ENCODE results near the gene KANK2. TPM values are rescaled to one million over a fixed set of nuclear protein-coding genes. Genes with fewer than 3 reads are reported as not detected.

KANK2 gene
- total and polyA plus RNA-seq, 10 of the 15 experiments (the other 5 are each of a cell fraction or from before 2014, with no cell fraction given) = 4.9 to 33.0 (median 21.0) TPM

DNA sequence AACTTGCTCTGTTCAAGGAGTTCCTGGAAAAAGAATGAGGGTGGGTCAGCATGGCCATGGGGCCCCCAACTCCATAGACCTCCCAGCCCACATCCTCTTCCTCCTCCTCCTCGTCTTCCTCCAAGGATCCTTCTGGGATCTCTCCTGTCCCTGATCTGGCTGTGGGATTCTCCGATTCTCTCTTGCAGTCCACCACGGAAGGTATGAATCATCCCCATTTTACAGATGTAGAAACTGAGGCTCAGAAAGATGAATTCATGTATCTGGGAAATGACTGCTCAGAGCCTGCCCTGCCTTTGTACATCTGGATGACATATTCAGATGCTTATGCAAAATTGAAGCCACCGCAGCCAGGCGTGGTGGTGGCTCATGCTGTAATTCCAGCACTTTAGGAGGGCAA is 2.2 kb upstream of the KANK2 start:
- CTCF ChIA-PET = interaction anchor here (0.6 kb wide), 1 partner anchor 85 kb away, joined by 3 read pairs; no protein-coding TSS in a partner anchor
- SMC1A ChIA-PET (ENCODE audit: uncharacterized antibody, unreplicated experiment) = no interaction called here
- Histone ChIP-seq H2AFZ (ENCODE audit: control insufficient read depth, low read depth, low read length) (no peak overlapping the region), H3K9me3 (replicated peaks; ENCODE audit: control insufficient read depth, insufficient read depth, low read length) (no peaks in the 10 kb centered on the region), H3K27me3 (replicated peaks in 1 of 2; ENCODE audit: control insufficient read depth in 2 of 2, insufficient read depth in 2 of 2, low read length in 1 of 2) (no peaks in the 10 kb centered on the region), H3K79me2 (ENCODE audit: control insufficient read depth, insufficient read depth, low read length) (peaks cover 3% of the 10 kb centered on the region), H3K27ac (ENCODE audit: control insufficient read depth, insufficient read depth) (no peak overlapping the region), H3K4me3 (no peak overlapping the region), H3K4me2 (ENCODE audit: control insufficient read depth, insufficient read depth) (no peak overlapping the region), H3K36me3 (ENCODE audit: control insufficient read depth in 2 of 2, insufficient read depth in 2 of 2, low read length in 1 of 2) (no peaks in the 10 kb centered on the region), H3K9ac (ENCODE audit: control insufficient read depth, insufficient read depth, low read length) (no peak overlapping the region), H4K20me1 (ENCODE audit: control insufficient read depth, insufficient read depth) (no peaks in the 10 kb centered on the region), H3K4me1 (ENCODE audit: control insufficient read depth, insufficient read depth, low read length) (peaks cover 11% of the 10 kb centered on the region)
- FAIRE-seq (no peak), ATAC-seq (no peak), DNase-seq (ENCODE audit: low read depth, low spot score) (no peak)
- RAD21 ChIA-PET (ENCODE audit: unreplicated experiment) = no interaction called here
- intact Hi-C loops (cut with micrococcal nuclease; ENCODE audit: unreplicated experiment) (no loop called here), in situ Hi-C loops (cut with MboI) (no loop called here)
- POLR2A ChIA-PET = no interaction called here
- WGBS (ENCODE audit: insufficient coverage, insufficient replicate concordance, low lambda C conversion rate, missing lambda C conversion rate) = 67% methylated on average over 5 of the region's 5 CpGs
- no TSS peak for BruUV-seq (replicated peaks)
- TF ChIP-seq RAD51 (IDR thresholded peaks at IDR 0.05) = no peak
- TF ChIP-seq, protein P1, sequence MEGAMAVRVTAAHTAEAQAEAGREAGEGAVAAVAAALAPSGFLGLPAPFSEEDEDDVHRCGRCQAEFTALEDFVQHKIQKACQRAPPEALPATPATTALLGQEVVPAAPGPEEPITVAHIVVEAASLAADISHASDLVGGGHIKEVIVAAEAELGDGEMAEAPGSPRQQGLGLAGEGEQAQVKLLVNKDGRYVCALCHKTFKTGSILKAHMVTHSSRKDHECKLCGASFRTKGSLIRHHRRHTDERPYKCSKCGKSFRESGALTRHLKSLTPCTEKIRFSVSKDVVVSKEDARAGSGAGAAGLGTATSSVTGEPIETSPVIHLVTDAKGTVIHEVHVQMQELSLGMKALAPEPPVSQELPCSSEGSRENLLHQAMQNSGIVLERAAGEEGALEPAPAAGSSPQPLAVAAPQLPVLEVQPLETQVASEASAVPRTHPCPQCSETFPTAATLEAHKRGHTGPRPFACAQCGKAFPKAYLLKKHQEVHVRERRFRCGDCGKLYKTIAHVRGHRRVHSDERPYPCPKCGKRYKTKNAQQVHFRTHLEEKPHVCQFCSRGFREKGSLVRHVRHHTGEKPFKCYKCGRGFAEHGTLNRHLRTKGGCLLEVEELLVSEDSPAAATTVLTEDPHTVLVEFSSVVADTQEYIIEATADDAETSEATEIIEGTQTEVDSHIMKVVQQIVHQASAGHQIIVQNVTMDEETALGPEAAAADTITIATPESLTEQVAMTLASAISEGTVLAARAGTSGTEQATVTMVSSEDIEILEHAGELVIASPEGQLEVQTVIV (IDR thresholded peaks at IDR 0.05; ENCODE audit: borderline replicate concordance, partially characterized antibody) = no peak
- TF ChIP-seq MXI1 (IDR thresholded peaks at IDR 0.05; ENCODE audit: low read depth, low read length) = no peak
- no peak for TF ChIP-seq FOXK2 (IDR thresholded peaks at IDR 0.05)
- TF ChIP-seq, protein P2, sequence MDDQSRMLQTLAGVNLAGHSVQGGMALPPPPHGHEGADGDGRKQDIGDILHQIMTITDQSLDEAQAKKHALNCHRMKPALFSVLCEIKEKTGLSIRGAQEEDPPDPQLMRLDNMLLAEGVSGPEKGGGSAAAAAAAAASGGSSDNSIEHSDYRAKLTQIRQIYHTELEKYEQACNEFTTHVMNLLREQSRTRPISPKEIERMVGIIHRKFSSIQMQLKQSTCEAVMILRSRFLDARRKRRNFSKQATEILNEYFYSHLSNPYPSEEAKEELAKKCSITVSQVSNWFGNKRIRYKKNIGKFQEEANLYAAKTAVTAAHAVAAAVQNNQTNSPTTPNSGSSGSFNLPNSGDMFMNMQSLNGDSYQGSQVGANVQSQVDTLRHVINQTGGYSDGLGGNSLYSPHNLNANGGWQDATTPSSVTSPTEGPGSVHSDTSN (IDR thresholded peaks at IDR 0.05; ENCODE audit: insufficient replicate concordance, low read depth, low read length) = no peak
- no peak for TF ChIP-seq CHD1 (IDR thresholded peaks at IDR 0.05; ENCODE audit: low read depth, low read length)
- TF ChIP-seq TARDBP (IDR thresholded peaks at IDR 0.05; ENCODE audit: borderline replicate concordance) = no peak
- TF ChIP-seq ZNF207 (IDR thresholded peaks at IDR 0.05; ENCODE audit: borderline replicate concordance) = no peak
- TF ChIP-seq WRNIP1 (IDR thresholded peaks at IDR 0.05; ENCODE audit: borderline replicate concordance, low read depth, low read length) = no peak
- no peak for TF ChIP-seq POLR2A (IDR thresholded peaks at IDR 0.05; ENCODE audit: low read depth, low read length)
- TF ChIP-seq RELA (IDR thresholded peaks at IDR 0.05; ENCODE audit: borderline replicate concordance, partially characterized antibody) = no peak
- TF ChIP-seq, protein P3, sequence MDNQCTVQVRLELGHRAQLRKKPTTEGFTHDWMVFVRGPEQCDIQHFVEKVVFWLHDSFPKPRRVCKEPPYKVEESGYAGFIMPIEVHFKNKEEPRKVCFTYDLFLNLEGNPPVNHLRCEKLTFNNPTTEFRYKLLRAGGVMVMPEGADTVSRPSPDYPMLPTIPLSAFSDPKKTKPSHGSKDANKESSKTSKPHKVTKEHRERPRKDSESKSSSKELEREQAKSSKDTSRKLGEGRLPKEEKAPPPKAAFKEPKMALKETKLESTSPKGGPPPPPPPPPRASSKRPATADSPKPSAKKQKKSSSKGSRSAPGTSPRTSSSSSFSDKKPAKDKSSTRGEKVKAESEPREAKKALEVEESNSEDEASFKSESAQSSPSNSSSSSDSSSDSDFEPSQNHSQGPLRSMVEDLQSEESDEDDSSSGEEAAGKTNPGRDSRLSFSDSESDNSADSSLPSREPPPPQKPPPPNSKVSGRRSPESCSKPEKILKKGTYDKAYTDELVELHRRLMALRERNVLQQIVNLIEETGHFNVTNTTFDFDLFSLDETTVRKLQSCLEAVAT (IDR thresholded peaks at IDR 0.05) = no peak
- TF ChIP-seq, protein P4, sequence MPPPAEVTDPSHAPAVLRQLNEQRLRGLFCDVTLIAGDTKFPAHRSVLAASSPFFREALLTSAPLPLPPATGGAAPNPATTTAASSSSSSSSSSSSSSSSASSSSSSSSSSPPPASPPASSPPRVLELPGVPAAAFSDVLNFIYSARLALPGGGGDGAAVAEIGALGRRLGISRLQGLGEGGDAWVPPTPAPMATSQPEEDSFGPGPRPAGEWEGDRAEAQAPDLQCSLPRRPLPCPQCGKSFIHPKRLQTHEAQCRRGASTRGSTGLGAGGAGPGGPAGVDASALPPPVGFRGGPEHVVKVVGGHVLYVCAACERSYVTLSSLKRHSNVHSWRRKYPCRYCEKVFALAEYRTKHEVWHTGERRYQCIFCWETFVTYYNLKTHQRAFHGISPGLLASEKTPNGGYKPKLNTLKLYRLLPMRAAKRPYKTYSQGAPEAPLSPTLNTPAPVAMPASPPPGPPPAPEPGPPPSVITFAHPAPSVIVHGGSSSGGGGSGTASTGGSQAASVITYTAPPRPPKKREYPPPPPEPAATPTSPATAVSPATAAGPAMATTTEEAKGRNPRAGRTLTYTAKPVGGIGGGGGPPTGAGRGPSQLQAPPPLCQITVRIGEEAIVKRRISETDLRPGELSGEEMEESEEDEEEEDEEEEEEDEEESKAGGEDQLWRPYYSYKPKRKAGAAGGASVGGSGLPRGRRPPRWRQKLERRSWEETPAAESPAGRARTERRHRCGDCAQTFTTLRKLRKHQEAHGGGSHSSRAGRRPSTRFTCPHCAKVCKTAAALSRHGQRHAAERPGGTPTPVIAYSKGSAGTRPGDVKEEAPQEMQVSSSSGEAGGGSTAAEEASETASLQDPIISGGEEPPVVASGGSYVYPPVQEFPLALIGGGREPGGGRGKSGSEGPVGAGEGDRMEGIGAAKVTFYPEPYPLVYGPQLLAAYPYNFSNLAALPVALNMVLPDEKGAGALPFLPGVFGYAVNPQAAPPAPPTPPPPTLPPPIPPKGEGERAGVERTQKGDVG (CRISPR knock-in tag; IDR thresholded peaks at IDR 0.05) = no peak
- TF ChIP-seq NFIC (IDR thresholded peaks at IDR 0.05; ENCODE audit: low read depth, low read length) = no peak
- no peak for TF ChIP-seq HDAC6 (IDR thresholded peaks at IDR 0.05; ENCODE audit: unreplicated experiment)
- TF ChIP-seq CREM (IDR thresholded peaks at IDR 0.05; ENCODE audit: low read depth) = no peak
- no peak for TF ChIP-seq SIN3A (IDR thresholded peaks at IDR 0.05; ENCODE audit: low read depth, low read length)

All from GM12878 (cell line).